Fibroblast of skin of scalp (primary cell): Measurements from ENCODE around the gene ZFYVE28.
"Not testable (repeated sequence)": the region's sequence is repeated elsewhere in the genome, so short reads cannot be mapped to it uniquely, and the experiment has no call there.

Experiments used
- DNase-seq: peaks from one replicate; pipeline ENCODE4 v3.0.0-alpha.2; 2013

The ZFYVE28 gene

GRCh38 chr4:2390146-2390545, 28.3 kb downstream of the ZFYVE28 start:
- DNase-seq, result peak; percentile 62

- DNase-seq, result no peak
Observed at GRCh38 chr4:2389691-2390090, 28.8 kb downstream of the ZFYVE28 start.

- peak; percentile 12 for DNase-seq
Observed at GRCh38 chr4:2388429-2389182, 29.8 kb downstream of the ZFYVE28 start.

DNA sequence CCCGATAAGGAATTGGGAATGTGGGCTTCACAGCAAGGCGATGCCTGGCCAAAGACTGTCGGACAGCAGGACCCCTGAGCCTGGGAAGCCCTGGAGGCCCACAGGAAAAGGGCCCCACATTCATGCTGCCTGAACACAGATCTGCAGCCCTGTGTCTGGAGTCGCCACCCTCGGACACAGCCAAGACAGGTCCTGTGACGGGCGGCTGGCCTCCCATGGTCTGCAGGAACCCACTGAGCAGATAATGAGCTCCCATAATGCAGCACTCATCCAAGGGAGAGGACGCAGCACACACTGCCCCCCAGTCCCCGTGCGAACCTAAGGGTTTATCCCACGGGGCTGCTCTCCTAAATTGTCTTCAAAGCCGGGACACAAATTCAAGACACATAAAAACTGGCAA, 30.6 kb downstream of the ZFYVE28 start:
- DNase-seq, result no peak

- DNase-seq, result no peak
Observed at GRCh38 chr4:2387218-2387617, 31.2 kb downstream of the ZFYVE28 start.

- DNase-seq, result no peak
Observed at GRCh38 chr4:2386717-2387116, 31.7 kb downstream of the ZFYVE28 start.

- no peak for DNase-seq
Observed at GRCh38 chr4:2385516-2385915, 32.9 kb downstream of the ZFYVE28 start.

DNA sequence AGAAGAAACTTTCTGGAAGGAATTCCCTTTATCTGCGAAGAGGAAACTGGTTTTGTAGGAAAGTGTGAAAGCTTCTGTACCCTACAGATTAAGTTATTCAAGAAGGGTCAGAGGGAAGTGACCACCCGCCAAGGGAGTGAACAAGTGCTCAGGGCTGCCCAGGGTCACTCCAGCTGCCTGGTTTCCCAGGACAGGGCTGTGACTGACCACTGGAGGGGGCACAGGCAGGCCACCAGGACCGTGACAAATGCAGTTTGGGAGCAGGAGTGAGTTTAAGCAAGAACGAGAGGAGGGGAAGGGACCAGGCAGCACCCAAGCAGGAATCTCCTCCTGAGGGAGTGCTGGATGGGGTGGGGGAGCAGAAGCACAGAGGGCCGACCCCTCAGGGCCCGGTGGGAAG, 34.2 kb downstream of the ZFYVE28 start:
- DNase-seq, result no peak

- no peak for DNase-seq
Observed at GRCh38 chr4:2383760-2384159, 34.7 kb downstream of the ZFYVE28 start.

GRCh38 chr4:2383220-2383631, 35.2 kb downstream of the ZFYVE28 start:
- not testable (repeated sequence) for DNase-seq

GRCh38 chr4:2382769-2383202, 35.7 kb downstream of the ZFYVE28 start:
- not testable (repeated sequence) for DNase-seq

- not testable (repeated sequence) for DNase-seq
Observed at GRCh38 chr4:2380589-2380988, 37.9 kb downstream of the ZFYVE28 start.

GRCh38 chr4:2378898-2379297, 39.5 kb downstream of the ZFYVE28 start:
- no peak for DNase-seq

GRCh38 chr4:2378401-2378800, 40.0 kb downstream of the ZFYVE28 start:
- DNase-seq, result no peak

DNA sequence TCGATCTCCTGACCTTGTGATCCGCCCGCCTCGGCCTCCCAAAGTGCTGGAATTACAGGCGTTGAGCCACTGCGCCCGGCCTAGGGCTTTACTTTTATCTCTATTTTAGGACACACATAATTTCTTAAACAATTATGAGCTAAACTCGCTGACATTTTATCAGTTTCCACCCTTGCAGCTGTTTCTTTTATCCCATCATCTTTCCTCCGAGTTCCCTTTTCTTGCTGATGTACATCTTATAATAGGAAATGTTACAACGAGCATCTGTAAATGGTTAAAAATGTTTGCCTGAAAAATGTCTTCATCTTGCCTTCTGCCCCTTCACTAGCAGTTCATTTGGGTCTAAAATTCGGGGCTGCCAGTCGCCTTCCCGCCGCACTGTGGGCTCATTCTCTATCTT, 41.2 kb downstream of the ZFYVE28 start:
- DNase-seq, result no peak

- no peak for DNase-seq
Observed at GRCh38 chr4:2375427-2375826, 43.0 kb downstream of the ZFYVE28 start.

- no peak for DNase-seq
Observed at GRCh38 chr4:2373532-2373931, 44.9 kb downstream of the ZFYVE28 start.

DNA sequence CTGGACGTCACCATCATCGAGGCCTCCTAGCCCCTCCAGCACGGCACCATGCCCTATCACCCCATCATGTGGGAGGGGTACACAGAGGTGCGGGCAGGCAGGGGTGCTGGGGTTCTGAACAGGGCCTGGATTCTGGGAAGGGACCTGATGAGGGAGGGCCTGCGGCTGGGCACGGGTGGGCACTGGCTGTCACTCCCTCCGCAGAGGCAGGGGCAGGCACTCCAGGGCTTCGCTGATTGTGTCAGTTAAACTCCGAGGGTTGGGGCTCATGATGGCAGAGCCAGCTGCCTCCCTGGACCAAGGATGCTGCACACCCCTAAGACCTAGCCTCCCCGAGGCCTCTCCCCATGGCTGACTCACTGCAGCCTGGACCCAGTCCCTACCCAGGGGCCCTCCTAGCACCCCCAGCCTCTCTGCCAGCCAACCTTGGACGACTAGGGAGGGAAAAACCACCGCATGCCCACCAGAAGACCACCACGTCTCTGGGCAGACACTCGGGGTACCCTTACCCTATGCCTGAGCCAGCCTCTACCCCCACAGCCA, 45.9 kb downstream of the ZFYVE28 start:
- DNase-seq, result no peak

- no peak for DNase-seq
Observed at GRCh38 chr4:2371765-2372487, 46.5 kb downstream of the ZFYVE28 start.

DNA sequence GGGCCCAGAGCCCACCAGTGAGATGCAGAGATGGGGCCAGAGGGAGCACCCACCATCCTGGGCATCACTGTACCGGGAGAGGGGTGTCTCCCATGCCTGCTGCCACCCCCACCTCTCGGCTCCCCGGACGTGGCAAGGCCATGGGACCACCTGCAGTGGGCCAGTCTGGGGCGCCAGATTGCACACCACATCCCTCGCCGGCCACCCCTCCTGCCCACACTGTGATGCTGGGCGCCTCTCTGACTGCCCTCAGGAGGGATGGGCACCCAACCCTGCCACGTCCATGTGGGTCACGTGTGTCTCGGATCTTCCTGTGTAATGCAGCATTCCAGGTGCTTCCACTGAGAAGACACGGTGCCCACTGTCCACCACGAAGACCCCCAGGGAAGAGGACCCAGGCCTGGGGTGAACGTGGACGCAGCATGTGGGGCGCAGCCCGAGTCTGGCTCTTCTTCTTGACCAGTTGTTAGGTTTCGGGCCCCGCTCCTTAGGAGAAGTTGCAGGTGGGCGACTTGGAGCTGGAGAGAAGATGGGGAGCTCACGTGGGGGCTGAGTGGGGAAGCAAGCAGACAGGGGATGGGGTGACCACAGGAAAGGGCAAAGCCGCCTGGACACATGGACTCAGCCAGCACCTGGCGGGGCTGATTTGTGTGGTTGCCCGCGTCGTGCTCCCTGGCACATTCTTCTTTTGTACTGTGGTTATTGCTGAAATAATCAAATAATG, 47.7 kb downstream of the ZFYVE28 start:
- DNase-seq, result no peak

DNA sequence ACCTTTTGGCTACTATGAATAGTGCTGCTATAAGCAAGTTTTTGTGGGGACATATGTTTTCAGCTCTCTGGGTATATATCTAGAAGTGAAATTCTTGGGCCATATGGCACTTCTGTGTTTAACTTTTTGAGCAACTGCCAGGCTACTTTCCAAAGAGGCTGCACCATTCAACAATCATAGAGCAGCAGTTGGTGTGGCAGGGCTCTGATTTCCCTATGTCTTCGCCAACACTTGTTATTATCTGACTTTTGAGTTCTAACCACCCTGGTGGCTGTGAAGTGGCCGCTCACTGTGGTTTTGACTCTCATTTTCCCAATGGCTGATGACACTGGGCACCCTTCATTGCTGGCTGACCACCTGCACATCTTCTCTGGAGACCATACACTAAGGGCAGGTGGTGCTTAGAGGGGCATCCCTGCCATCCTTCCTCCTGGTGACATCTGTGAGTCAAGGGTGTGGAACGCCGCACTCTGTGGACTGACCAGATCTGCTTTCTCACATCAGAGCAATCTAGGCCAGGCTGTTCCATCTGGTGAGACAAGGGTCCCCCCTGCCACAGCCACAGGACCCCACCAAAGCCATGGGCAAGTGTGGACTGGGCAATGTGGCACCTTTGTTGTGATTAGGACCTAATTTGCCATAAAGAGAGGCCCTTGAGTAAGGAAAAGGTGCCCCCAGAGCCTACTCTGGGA, 49.6 kb downstream of the ZFYVE28 start:
- no peak for DNase-seq

- DNase-seq, result no peak
Observed at GRCh38 chr4:2367626-2368025, 50.8 kb downstream of the ZFYVE28 start.
